ENCODE measurements around the gene KLRF2. TPM values are rescaled to one million over a fixed set of nuclear protein-coding genes. Genes with fewer than 3 reads are reported as not detected.

The KLRF2 gene, protein sequence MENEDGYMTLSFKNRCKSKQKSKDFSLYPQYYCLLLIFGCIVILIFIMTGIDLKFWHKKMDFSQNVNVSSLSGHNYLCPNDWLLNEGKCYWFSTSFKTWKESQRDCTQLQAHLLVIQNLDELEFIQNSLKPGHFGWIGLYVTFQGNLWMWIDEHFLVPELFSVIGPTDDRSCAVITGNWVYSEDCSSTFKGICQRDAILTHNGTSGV
- total RNA-seq: not detected in 2 replicates

DNA sequence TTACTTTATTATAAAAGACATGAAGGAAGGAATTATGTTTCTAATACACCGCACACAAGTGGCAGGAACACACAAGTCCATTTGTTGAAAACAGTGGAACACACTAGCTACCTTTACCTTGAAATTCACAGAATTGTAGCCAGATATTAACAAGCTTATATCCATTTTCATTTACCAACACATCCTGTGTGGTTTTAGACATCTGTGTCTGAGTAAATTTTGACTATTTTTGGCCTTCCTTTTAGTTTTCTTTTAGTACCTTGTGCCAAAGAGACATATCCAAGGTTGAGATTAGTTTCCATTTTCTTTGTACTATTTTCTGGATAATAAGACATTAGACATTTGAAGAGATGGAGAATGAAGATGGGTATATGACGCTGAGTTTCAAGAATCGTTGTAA is at the start of gene KLRF2:
KLRF2 (plus strand) TSS at position 244 of the 400 bp plus-strand sequence; CDS start at position 351, 107 bp downstream.

DNA sequence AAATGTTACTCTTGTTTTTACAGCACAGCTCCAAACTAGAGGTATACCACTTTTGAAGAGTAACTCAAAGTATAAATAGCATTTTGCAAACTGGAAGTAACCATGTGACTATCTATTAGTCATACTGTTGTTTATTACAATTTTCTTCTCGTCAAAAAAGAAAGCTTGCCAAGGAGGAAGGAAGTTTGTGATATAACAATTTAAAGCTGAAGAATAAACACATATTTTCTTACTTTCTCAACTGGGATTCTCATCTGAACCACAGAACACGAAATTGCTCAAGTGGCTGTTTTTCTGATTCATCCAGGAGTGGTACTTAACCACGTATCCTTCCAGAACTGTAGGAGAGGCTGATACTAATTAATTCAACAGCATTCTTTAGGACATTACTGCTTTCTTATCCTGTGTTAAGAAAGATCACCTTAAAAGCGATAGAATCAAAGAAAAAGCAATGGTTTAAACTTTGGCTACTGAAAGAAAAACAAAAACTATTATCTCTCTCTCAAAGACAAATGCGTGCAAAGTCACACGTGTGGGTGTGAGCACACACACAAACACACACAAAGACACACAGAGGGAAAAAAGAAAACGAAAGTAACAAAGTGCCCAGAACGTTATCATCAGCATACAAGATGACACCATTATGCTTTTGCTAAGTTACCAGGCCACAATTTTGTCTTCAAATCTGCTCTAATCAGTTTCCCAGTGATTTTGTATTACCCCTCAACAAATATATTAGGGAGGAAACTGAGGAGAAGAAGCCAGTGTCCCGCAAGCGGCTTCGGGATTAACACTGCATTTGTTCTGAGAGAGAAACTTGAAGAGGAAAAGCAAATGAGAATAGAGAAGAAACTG is 11.8 kb upstream of the KLRF2 start, which contains the start of gene CLEC2B:
CLEC2B (minus strand) TSS at position 48 of the 855 bp plus-strand sequence.

DNA sequence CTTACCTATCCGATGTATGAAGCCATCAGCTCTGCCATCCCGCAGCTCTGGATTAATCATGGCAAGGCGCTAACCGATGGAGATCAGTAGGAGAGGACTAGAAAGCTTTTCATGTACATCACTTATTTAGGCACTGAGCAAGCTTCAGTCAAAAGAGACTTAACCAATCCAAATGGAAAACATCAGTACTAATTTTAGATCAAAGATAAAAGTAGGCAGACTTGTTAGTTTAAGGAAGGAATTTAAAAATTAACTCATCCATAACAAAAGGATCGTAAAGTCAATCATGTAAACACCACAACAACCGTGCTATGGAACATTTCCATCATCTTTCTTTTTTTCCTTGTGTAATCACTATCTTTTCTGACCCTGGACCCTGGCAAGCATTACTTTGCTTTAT is 51.0 kb downstream of the KLRF2 start, which contains the start of gene CLEC2A:
CLEC2A (minus strand) TSS at position 101 of the 400 bp plus-strand sequence; CDS start at position 60, 41 bp downstream.

Other genes with a start within 250 kb of the KLRF2 start
- 0.53 and 7.8 TPM in 2 replicates for gene CLEC2D, start 211.8 kb upstream of the KLRF2 start, total RNA-seq
- gene CLECL1, start 148.4 kb upstream of the KLRF2 start, total RNA-seq: not detected in 2 replicates
- 2.3 and 2.6 TPM in 2 replicates for gene CD69, start 120.6 kb upstream of the KLRF2 start, total RNA-seq
- 0.35 TPM in 1 of 2 replicates, not detected in the other for gene KLRF1, start 54.0 kb upstream of the KLRF2 start, total RNA-seq
- 13.8 and 17.4 TPM in 2 replicates for gene CLEC2B, start 12.1 kb upstream of the KLRF2 start, total RNA-seq
- gene CLEC2A, start 50.9 kb downstream of the KLRF2 start, total RNA-seq: not detected in 2 replicates
- gene CLEC12A, start 89.9 kb downstream of the KLRF2 start, total RNA-seq: not detected in 2 replicates
- not detected in 2 replicates for gene CLEC1B, start 117.6 kb downstream of the KLRF2 start, total RNA-seq
- not detected in 2 replicates for gene CLEC12B, start 129.1 kb downstream of the KLRF2 start, total RNA-seq
- not detected in 2 replicates for gene CLEC9A, start 149.2 kb downstream of the KLRF2 start, total RNA-seq
- gene CLEC1A, start 217.5 kb downstream of the KLRF2 start, total RNA-seq: not detected in 2 replicates
- gene CLEC7A, start 248.7 kb downstream of the KLRF2 start, total RNA-seq: not detected in 2 replicates

Measured in myometrial cell (primary cell).